OCI-LY1 (cell line): ENCODE measurements around the gene WIPF3.

ENCODE experiments used
- CTCF ChIP-seq: fragments of 200-600 bp; sonication (generic), shearing (Covaris generic); IDR thresholded peaks from 2 replicates; pipeline ENCODE4 v1.5.1; 2017; ENCODE audit warnings: mild to moderate bottlenecking, antibody characterized with exemption, low read length, moderate library complexity, mixed read lengths
- EZH2 ChIP-seq: fragments of 200-600 bp; sonication (generic), shearing (Covaris generic); IDR thresholded peaks from 2 replicates; pipeline ENCODE4 v1.8.0; 2017; ENCODE audit warnings: borderline replicate concordance, mixed run types, mild to moderate bottlenecking, antibody characterized with exemption, low read length, moderate library complexity, mixed read lengths

GRCh38 chr7:29811586-29811985, 5.3 kb downstream of the WIPF3 start:
- TF ChIP-seq CTCF (no peak), EZH2 (no peak)
